ENCODE results near the gene PTTG1IP2. TPM values are rescaled to one million over a fixed set of nuclear protein-coding genes. Genes with fewer than 3 reads are reported as not detected.

PTTG1IP2 gene
- total RNA-seq, 1 experiment from 2014 or later, result not detected

DNA sequence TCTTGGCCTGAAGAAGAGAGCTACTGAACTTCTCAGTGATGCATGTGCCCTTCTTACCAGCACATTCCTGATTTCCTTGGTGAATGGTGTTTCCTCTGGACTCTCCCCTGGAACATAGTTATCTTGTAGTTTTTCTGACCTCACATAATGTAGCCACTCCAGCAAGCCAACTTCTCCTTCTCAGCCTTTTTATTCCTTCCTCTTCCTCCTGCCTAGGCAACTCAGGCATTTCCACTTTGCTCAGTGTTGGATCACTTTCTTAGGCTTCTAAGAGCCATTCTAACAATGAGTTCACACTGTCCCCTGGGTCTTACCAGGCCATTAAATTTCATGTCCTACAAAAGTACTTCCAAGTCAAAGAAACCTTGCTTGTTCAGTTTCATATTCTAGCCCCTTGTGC lies 3.6 kb upstream of the PTTG1IP2 start:
- Histone ChIP-seq H3K36me3 (ENCODE audit: insufficient read depth, low read length, poor library complexity, severe bottlenecking) (no peaks in the 10 kb centered on the region), H3K4me3 (ENCODE audit: low read depth, low read length, poor library complexity, severe bottlenecking) (no peak overlapping the region), H3K27ac (ENCODE audit: low read depth, low read length, poor library complexity, severe bottlenecking) (no peak overlapping the region), H3K4me1 (ENCODE audit: insufficient read depth, low read length, poor library complexity, severe bottlenecking) (no peaks in the 10 kb centered on the region), H3K9me3 (ENCODE audit: low read depth, low read length, poor library complexity, severe bottlenecking) (no peaks in the 10 kb centered on the region), H3K27me3 (replicated peaks; ENCODE audit: insufficient read depth, low read depth, low read length, poor library complexity) (no peaks in the 10 kb centered on the region)
- intact Hi-C loops (cut with micrococcal nuclease; ENCODE audit: unreplicated experiment), result no loop called here
- TF ChIP-seq CTCF (conservative IDR thresholded peaks at IDR 0.05; ENCODE audit: low read depth, low read length) (no peak), EZH2 (IDR thresholded peaks at IDR 0.05; ENCODE audit: borderline replicate concordance, low read depth, low read length, poor library complexity, severe bottlenecking) (no peak)
- ChIA-PET CTCF (no interaction called here), POLR2A (ENCODE audit: low non-redundant PET) (no interaction called here)
- BruUV-seq (replicated peaks), result no TSS peak
- no peak for DNase-seq (ENCODE audit: low spot score)

- H3K4me1 ChIP-seq (ENCODE audit: insufficient read depth, low read length, poor library complexity, severe bottlenecking), result no peaks in the 10 kb centered on the region
- POLR2A ChIA-PET (ENCODE audit: low non-redundant PET), result no interaction called here
- no peaks in the 10 kb centered on the region for H3K9me3 ChIP-seq (ENCODE audit: low read depth, low read length, poor library complexity, severe bottlenecking)
- H3K27ac ChIP-seq (ENCODE audit: low read depth, low read length, poor library complexity, severe bottlenecking), result no peak overlapping the region
- no peaks in the 10 kb centered on the region for H3K27me3 ChIP-seq (replicated peaks; ENCODE audit: insufficient read depth, low read depth, low read length, poor library complexity)
- H3K4me3 ChIP-seq (ENCODE audit: low read depth, low read length, poor library complexity, severe bottlenecking), result no peak overlapping the region
- no TSS peak for BruUV-seq (replicated peaks)
- H3K36me3 ChIP-seq (ENCODE audit: insufficient read depth, low read length, poor library complexity, severe bottlenecking), result no peaks in the 10 kb centered on the region
- no peak for DNase-seq (ENCODE audit: low spot score)
- intact Hi-C loops (cut with micrococcal nuclease; ENCODE audit: unreplicated experiment), result no loop called here
- CTCF ChIA-PET, result no interaction called here
- no peak for TF ChIP-seq EZH2 (IDR thresholded peaks at IDR 0.05; ENCODE audit: borderline replicate concordance, low read depth, low read length, poor library complexity, severe bottlenecking)
- TF ChIP-seq CTCF (conservative IDR thresholded peaks at IDR 0.05; ENCODE audit: low read depth, low read length), result no peak
Observed at GRCh38 chr7:90472805-90473540, 3.5 kb downstream of the PTTG1IP2 start.

- no peaks in the 10 kb centered on the region for H3K9me3 ChIP-seq (ENCODE audit: low read depth, low read length, poor library complexity, severe bottlenecking)
- ChIA-PET CTCF (no interaction called here), POLR2A (ENCODE audit: low non-redundant PET) (no interaction called here)
- no peak for DNase-seq (ENCODE audit: low spot score)
- TF ChIP-seq EZH2 (IDR thresholded peaks at IDR 0.05; ENCODE audit: borderline replicate concordance, low read depth, low read length, poor library complexity, severe bottlenecking) (no peak), CTCF (conservative IDR thresholded peaks at IDR 0.05; ENCODE audit: low read depth, low read length) (no peak)
- intact Hi-C loops (cut with micrococcal nuclease; ENCODE audit: unreplicated experiment), result no loop called here
- no peaks in the 10 kb centered on the region for H3K36me3 ChIP-seq (ENCODE audit: insufficient read depth, low read length, poor library complexity, severe bottlenecking)
- BruUV-seq (replicated peaks), result no TSS peak
- peaks cover under 1% of the 10 kb centered on the region for H3K4me1 ChIP-seq (ENCODE audit: insufficient read depth, low read length, poor library complexity, severe bottlenecking)
- no peaks in the 10 kb centered on the region for H3K27me3 ChIP-seq (replicated peaks; ENCODE audit: insufficient read depth, low read depth, low read length, poor library complexity)
- no peak overlapping the region for H3K4me3 ChIP-seq (ENCODE audit: low read depth, low read length, poor library complexity, severe bottlenecking)
- H3K27ac ChIP-seq (ENCODE audit: low read depth, low read length, poor library complexity, severe bottlenecking), result no peak overlapping the region
Observed at GRCh38 chr7:90473814-90474213, 4.4 kb downstream of the PTTG1IP2 start.

All from A673 (cell line).